GM18520 (cell line): Measurements from ENCODE around the gene SPECC1.
"Not testable (repeated sequence)": the region's sequence is repeated elsewhere in the genome, so short reads cannot be mapped to it uniquely, and the experiment has no call there.

Experiments used
- ATAC-seq: cut with Tn5 transposase; IDR thresholded peaks from one replicate; pipeline ENCODE4 v1.9.1; 2021; ENCODE audit not compliant: unreplicated experiment

The SPECC1 gene

DNA sequence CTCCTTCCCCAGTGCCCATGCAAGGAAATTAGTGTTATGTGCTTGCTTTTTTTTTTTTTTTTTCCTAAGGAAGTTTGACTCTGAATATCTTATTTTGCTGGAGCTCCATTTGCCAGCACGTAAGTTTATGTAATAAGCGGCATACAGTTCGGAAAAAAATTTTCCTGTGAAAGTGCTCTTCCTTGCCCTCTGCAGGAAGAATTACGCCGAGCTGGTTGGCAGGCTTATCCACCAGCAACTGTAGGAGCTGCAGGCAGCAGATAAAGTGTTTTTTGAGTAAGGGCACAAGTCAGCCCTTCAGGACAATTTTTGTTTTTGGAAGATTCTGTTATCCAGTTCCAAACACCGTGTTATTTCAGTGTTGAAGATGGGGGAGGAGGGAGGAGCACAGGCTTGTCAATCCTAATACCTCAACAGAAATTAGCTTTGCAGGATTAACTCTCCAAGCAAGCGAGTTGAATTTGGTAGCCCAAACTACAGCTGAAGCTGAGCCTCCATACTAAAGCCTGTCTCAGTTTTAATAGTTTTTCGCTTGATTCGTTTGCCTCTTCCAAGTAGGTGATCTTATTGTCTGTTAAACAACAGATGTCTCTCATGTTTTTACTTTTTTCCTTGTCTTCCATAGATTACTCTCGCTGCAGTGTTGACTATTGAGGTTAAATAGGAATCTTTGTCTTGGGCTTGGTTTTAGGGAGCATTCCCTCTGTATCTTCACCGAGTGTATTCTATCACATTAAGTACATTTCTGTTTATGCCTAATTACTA is 1.1 kb downstream of the SPECC1 start:
- no peak for ATAC-seq

- no peak for ATAC-seq
Observed at GRCh38 chr17:20010936-20011335, 1.8 kb downstream of the SPECC1 start.

DNA sequence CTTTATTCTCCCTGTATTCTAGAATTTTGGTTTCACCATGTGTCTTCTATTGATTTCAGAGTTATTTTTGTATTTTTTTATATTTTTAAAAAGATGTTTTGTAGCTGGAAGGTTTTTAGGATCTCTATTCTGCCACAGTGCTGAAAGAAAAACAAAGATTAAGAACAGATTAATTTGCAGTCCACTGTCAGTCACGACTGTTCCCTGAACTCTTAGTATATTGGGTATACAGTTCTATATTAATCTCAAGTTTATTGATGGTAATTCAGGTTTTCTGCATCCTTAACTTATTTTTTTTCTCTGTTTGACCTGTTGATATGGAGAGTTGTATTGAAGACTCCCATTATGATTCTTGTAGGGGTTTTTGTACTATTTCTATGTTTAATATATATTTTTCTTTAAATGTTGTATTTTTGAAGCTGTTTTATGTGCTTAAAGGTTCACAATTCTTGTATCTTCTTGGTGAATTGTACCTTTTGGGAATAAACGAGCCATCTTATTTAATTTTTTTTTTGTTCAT is 2.9 kb downstream of the SPECC1 start:
- no peak for ATAC-seq

DNA sequence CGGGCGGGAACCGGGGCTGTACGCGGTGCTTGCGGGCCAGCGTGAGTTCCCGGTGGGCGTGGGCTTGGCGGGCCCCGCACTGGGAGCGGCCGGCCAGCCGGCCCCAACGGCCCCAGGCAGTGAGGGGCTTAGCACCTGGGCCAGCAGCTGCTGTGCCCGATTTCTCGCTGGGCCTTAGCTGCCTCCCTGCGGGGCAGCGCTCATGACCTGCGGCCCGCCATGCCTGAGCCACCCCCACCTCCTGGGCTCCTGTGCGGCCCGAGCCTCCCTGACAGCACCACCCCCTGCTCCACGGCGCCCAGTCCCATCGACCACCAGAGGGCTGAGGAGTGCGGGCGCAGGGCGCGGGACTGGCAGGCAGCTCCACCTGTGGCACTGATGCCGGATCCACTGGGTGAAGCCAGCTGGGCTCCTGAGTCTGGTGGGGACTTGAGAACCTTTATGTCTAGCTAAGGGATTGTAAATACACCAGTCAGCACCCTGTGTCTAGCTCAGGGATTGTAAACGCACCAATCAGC is 7.4 kb downstream of the SPECC1 start:
- not testable (repeated sequence) for ATAC-seq

- no peak for ATAC-seq
Observed at GRCh38 chr17:20022701-20023100, 13.5 kb downstream of the SPECC1 start.

GRCh38 chr17:20026960-20027359 is 17.8 kb downstream of the SPECC1 start:
- ATAC-seq = no peak

- ATAC-seq = no peak
Observed at GRCh38 chr17:20028443-20028842, 19.3 kb downstream of the SPECC1 start.

DNA sequence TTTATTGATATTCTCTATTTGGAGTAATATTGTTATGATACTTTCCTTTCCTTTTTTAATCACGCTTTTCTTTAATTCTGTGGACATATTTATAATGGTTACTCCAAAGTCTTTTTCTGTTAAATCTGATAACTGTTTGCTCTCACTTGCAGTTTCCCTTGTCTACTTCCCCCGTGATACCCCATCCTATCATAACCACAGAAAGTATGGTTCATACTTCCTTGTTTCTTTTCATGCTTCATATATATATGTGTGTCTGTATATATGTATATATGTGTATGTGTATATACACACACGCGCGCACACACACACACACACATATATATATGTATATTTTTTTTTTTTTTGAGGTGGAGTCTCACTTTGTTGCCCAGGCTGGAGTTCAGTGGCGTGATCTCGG is 23.5 kb downstream of the SPECC1 start:
- ATAC-seq = no peak

DNA sequence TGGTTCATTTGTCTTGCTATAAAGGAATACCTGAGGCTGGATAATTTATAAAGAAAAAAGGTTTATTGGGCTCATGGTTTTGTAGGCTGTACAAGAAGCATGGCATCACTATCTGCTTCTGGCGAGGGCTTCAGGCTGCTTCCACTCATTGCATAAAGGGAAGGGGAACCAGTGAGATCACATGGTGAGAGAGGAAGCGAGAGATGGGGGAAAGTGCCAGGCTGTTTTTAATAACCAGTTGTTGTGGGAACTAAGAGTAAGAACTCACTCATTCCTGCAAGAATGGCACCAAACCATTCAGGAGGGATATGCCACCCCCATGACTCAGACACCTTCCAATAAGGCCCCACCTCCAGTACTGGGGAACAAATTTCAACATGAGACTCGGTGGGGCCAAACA is 24.3 kb downstream of the SPECC1 start:
- no peak for ATAC-seq

- ATAC-seq = no peak
Observed at GRCh38 chr17:20035501-20035900, 26.3 kb downstream of the SPECC1 start.

GRCh38 chr17:20037286-20037685 is 28.1 kb downstream of the SPECC1 start:
- not testable (repeated sequence) for ATAC-seq

GRCh38 chr17:20039037-20039436 is 29.9 kb downstream of the SPECC1 start:
- no peak for ATAC-seq

DNA sequence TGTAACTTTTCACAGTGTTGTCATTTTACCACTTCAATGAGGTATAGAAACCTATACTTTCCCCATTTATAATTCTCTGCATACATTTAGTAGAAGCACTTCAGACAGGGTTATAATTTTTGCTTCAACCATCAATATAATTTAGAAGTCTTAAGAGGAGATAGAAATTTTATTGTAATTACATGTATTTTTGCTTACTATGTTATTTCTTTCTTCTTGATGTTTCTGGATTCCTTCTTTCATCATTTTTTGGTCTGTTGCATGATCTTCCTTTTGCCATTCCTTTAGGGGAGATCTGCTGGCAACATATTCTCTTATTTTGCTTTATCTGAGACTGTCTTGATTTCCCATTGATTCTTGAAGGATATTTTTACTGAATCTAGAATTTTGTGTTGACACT is 31.1 kb downstream of the SPECC1 start:
- ATAC-seq = no peak

GRCh38 chr17:20043021-20043420 is 33.9 kb downstream of the SPECC1 start:
- no peak for ATAC-seq

DNA sequence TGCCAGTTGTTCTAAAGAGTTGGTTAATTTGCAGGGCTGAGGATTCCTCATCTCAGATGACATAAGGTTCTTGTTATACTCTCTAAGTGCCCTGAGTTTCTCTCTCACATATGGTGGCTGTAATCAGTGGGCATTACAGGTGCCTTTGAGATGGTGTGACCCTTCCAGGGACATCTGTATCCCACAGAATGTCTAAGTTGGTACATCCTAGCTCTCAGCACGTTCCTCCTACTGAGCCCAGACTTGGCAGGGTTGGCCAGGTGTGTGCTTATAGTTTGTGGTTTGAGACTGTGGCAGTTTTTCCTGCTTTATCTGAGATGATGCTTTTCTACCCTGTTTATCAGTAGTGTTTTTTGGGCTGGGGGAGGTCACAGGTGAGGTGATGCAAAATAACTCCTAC is 36.3 kb downstream of the SPECC1 start:
- ATAC-seq = no peak

- no peak for ATAC-seq
Observed at GRCh38 chr17:20046629-20047028, 37.5 kb downstream of the SPECC1 start.

DNA sequence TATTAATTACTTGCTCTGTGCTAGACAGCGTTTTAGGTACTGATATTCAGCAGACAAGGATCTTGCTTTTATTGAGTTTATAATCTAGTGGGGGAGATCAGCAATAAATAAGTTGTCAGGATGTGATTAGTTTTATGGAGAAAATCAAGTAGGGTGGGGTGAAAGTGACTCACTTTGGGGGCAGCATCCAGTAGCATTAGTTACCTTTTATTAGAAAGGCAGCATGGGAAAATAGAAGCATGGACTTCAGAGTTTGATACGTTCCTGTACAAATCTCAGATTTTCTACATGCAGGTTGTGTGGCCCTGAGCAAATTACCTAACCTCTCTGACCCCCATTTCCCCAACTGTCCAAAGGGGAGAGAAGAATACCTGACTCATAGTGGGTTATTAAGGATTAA is 42.5 kb downstream of the SPECC1 start:
- ATAC-seq = no peak

DNA sequence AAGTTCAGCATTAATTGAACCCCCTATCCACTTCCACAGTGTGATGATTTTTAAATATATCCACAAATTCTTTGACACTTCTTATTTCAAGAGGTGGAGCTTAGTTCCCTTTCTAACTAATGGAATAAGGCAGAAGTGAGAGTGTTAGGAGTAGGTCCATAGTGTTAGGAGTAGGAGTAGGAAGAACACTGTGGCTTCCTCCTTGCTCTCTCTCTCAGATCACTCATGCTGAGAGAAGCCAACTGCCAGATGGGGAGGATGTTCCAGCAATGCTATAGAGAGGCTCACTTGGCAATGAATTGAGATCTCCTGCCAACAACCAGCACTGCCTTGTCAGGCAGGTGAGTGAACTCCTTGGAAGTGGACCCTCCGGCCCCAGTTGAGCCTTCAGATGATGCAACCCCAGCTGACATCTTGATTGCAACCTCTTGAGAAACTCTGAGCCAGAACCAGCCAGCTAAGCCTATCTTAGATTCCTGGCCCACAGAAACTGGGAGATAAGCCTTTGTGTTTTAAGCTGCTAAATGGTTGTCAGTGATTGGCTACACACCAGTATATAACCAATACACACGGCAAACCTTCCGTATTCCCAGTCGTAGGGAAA is 44.3 kb downstream of the SPECC1 start:
- no peak for ATAC-seq

- ATAC-seq = peak; percentile 39
Observed at GRCh38 chr17:20059728-20060188, 50.6 kb downstream of the SPECC1 start.

DNA sequence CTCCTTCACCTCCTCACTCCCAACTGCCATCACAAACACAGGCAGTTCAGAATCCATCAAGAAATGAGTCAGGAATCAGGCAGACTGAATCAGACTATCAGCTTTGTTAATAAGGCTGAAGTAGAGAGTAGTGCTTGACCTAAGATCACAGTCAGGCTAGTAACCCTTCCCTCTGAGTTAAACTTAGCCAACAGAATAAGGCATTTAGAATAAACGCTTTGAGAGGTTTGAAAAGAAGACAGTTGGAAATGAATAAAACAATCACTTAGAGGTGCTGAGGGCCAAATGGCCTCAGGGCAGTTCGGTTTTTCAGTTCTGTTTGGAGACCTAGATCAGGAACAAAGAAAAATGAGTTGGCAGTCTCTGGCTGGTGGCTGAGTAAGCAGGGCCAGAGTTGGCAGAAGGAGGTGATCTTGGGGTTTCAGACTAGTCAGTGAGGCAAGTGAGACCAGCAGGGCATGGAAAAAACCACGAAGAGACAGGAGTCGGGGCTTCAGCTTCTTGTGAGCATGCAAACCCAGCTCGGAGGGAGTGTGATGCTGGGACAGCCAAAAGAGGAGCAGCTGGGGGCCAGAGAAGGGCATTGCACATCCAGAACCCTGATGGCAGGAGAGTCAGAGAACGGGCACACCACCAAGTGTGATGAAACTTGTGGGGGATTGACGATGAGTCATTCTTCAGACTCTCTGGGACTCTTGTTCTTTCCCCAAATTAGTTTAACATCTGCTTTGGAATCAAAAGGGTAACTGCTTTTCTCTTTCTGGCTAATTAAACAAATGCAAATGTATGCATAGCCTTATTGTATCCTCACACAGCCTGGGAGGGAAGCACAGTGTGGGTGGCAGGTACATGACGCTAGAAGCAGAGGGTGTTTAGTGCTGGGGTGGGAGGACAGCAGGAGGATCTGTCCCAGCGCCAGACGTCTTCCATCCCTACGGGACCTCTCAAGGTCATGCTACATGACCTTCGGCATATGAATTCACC is 54.8 kb downstream of the SPECC1 start:
- peak; percentile 46 for ATAC-seq

DNA sequence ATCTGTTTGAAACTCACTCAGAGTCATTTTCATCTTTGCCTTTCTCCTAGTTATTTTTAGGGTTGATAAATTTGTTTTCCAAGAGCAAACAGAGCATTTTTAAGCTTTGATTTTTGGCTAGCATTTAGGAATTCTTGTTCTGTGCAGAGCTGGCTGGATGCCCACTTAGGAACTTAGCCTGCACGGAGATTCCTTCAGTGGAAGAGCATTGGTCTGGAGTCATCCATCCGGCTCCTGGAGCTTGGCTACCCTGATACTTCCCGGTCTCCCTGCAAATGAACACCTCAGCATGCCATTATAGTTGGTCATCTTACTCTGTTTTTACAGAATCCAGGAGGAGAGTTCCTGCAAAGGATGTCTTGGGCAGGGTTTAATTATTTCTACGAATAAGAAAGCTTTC is 57.1 kb downstream of the SPECC1 start:
- no peak for ATAC-seq
